HG02571 (cell line): ENCODE results near the gene MACF1.

Experiments
- ATAC-seq: cut with Tn5 transposase; IDR thresholded peaks from one replicate; pipeline ENCODE4 v1.9.1; 2021; ENCODE audit warnings: mild to moderate bottlenecking, moderate library complexity; ENCODE audit not compliant: unreplicated experiment

Gene MACF1

DNA sequence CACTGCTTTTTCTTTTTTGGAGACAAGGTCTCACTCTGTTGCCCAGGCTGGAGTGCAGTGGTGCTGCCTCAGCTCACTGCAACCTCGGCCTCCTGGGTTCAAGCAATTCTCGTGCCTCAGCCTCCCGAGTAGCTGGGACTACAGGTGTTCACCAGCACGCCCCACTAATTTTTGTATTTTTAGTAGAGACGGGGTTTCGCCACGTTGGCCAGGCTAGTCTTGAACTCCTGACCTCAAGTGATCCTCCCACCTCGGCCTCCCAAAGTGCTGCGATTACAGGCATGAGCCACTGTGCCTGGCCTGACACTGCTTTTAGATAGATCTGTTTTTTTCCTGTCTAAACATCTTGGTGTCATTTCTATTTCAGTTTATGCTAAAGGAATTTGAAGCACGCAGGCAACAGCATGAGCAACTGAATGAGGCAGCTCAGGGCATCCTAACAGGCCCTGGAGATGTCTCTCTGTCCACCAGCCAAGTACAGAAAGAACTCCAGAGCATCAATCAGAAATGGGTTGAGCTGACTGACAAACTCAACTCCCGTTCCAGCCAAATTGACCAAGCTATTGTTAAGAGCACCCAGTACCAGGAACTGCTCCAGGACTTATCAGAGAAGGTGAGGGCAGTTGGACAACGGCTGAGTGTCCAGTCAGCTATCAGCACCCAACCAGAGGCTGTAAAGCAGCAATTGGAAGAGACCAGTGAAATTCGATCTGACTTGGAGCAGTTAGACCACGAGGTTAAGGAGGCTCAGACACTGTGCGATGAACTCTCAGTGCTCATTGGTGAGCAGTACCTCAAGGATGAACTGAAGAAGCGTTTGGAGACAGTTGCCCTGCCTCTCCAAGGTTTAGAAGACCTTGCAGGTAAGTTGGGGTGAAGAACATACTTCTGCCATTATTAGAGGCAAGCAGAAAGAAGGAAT, 180.8 kb downstream of the MACF1 start:
- no peak for ATAC-seq

DNA sequence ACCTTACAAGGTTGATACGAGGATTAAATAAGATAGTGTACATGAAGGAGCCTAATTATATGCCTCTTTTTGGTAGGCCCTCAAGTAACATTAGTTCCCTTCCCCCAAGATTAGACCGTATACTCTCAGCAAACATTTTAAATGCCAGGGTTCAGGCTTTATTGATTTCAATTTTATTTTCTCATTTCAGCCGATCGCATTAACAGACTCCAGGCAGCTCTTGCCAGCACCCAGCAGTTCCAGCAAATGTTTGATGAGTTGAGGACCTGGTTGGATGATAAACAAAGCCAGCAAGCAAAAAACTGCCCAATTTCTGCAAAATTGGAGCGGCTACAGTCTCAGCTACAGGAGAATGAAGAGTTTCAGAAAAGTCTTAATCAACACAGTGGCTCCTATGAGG, 182.5 kb downstream of the MACF1 start:
- no peak for ATAC-seq

DNA sequence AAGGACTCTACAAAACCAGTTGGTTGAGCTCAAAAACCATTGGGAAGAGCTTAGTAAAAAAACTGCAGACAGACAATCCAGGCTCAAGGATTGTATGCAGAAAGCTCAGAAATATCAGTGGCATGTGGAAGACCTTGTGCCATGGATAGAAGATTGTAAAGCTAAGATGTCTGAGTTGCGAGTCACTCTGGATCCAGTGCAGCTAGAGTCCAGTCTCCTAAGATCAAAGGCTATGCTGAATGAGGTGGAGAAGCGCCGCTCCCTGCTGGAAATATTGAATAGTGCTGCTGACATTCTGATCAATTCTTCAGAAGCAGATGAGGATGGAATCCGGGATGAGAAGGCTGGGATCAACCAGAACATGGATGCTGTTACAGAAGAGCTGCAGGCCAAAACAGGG, 183.0 kb downstream of the MACF1 start:
- no peak for ATAC-seq

GRCh38 chr1:39391691-39392679, 187.5 kb downstream of the MACF1 start:
- ATAC-seq, result no peak

- no peak for ATAC-seq
Observed at GRCh38 chr1:39392851-39393573, 188.5 kb downstream of the MACF1 start.

GRCh38 chr1:39393645-39394044, 189.2 kb downstream of the MACF1 start:
- no peak for ATAC-seq

GRCh38 chr1:39394059-39394458, 189.6 kb downstream of the MACF1 start:
- ATAC-seq, result no peak

GRCh38 chr1:39394598-39394997, 190.1 kb downstream of the MACF1 start:
- no peak for ATAC-seq

DNA sequence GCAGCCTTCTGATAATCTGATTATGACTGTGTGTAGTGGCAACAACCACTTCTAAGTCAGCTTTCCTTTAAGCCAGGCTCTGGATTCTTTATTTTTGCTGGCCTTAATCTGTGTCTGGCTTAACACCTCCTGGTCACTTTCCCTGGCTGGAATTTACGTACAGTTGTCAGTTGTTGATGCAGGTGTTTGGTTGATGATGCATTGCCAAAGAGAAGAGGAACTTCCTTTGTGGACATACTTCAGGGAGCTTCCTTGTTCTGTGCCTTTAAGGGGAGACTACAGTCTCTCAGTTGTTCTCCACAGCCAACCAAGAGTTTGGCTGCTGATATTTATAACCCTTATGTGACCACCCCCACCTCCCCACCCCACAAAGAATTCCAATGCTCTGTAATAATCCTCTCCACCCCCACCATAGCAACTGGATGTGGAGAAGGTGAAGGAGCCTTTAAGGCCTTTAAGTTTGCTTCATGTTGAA, 190.9 kb downstream of the MACF1 start:
- no peak for ATAC-seq

DNA sequence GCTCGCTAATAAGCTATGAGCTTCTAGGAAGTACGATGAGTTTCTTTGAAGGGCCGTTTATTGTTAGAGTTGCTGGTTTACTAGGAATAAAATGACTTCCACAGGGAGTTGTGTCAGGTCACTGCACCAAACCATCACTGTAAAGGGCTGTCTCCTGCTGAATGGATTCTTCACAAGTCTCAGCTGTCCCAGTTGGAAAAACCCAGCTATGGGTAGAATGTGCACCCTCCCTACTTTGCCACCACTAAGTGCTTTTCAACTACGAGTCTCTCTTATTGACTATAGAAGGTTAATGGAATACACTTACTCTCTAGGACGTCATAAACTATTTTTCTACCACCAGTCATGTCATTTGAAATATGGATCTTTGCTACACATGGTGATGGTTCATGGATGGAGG, 192.2 kb downstream of the MACF1 start:
- no peak for ATAC-seq

GRCh38 chr1:39397487-39397886, 193.0 kb downstream of the MACF1 start:
- no peak for ATAC-seq

- ATAC-seq, result no peak
Observed at GRCh38 chr1:39398278-39399021, 194.0 kb downstream of the MACF1 start.

- no peak for ATAC-seq
Observed at GRCh38 chr1:39401106-39401505, 196.6 kb downstream of the MACF1 start.

- ATAC-seq, result no peak
Observed at GRCh38 chr1:39404876-39405275, 200.4 kb downstream of the MACF1 start.

- ATAC-seq, result no peak
Observed at GRCh38 chr1:39405358-39405757, 200.9 kb downstream of the MACF1 start.

DNA sequence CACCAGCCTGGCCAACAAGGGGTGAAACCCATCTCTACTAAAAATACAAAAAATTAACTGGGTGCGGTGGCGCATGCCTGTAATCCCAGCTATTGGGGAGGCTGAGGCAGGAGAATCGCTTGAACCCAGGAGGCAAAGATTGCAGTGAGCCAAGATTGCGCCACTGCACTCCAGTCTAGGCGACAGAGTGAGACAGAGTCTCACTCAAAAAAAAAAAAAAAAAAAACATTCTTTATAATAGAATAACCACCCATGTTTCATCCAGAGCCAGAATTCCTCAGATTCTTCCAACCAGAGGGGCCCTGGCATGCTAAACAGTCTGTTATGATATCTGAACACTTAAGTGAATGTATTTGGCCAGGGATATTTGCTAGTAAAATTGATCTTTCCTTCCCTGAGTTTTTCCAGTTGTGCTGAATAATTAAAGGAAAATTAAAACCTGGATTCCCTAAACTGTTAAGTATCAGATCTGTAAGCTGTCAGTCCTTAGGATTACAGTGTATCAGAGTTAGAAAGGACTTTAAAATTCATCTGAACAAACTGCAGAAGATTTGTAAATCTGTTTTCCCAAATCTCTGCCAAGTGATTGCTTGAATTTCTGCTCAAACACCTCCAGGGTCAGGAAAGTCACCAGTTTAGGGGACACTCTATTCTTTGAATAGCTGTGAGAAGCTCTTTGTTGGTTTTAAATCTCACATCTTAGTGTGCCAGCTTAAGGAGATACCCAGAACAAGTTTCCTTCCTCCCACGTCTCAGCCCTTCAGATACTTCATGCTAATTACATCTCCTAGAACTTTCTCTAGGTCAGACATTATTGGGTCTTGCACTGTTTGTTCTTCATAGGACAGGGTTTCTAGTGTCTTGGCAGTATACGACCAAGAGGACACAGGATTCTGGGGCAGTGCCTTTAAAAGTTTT, 202.3 kb downstream of the MACF1 start:
- no peak for ATAC-seq

GRCh38 chr1:39407510-39407895, 203.0 kb downstream of the MACF1 start:
- no peak for ATAC-seq

- no peak for ATAC-seq
Observed at GRCh38 chr1:39407896-39408640, 203.6 kb downstream of the MACF1 start.
